ENCODE results near the gene ERCC6L2. TPM values are rescaled to one million over a fixed set of nuclear protein-coding genes. Genes with fewer than 3 reads are reported as not detected.

Gene ERCC6L2
- total and polyA plus RNA-seq, 10 of the 15 experiments (the other 5 are each of a cell fraction or from before 2014, with no cell fraction given): 8.1 to 45.0 (median 22.6) TPM

- TF ChIP-seq GABPA (IDR thresholded peaks at IDR 0.05; ENCODE audit: low read depth) (peak; percentile 96), MYB (IDR thresholded peaks at IDR 0.05; ENCODE audit: borderline replicate concordance, low read depth, low read length) (peak; percentile 41; the same call in 1 of the 2 replicates), PML (IDR thresholded peaks at IDR 0.05; ENCODE audit: low read length) (peak; percentile 92), BCLAF1 (IDR thresholded peaks at IDR 0.05) (no peak), BMI1 (IDR thresholded peaks at IDR 0.05; ENCODE audit: borderline replicate concordance) (no peak), IRF3 (IDR thresholded peaks at IDR 0.05) (no peak), ZNF274 (IDR thresholded peaks at IDR 0.05; ENCODE audit: insufficient read depth, insufficient read length) (no peak), REST (IDR thresholded peaks at IDR 0.05; ENCODE audit: low read depth, low read length) (0 out of 2 replicates have a peak, but pooled peaks have one; percentile 31), NR2F1 (conservative IDR thresholded peaks at IDR 0.05) (peak; percentile 16; the same call in 1 of the 2 replicates), YY1 (IDR thresholded peaks at IDR 0.05; ENCODE audit: low read depth, low read length) (peak; percentile 99), NFYA (IDR thresholded peaks at IDR 0.05; ENCODE audit: borderline replicate concordance, low read depth, low read length) (no peak), ZBED1 (IDR thresholded peaks at IDR 0.05; ENCODE audit: borderline replicate concordance) (peak; percentile 68; the same call in 1 of the 2 replicates), BCL3 (IDR thresholded peaks at IDR 0.05; ENCODE audit: borderline replicate concordance, insufficient read depth, low read depth, low read length, poor library complexity, severe bottlenecking) (peak; percentile 63), WRNIP1 (IDR thresholded peaks at IDR 0.05; ENCODE audit: borderline replicate concordance, low read depth, low read length) (peak; percentile 78; the same call in 1 of the 2 replicates), E2F8 (IDR thresholded peaks at IDR 0.05; ENCODE audit: low read depth, partially characterized antibody) (peak; percentile 59)
These were observed at the start of gene ERCC6L2 (continued) for GRCh38 chr9:95875305-95876137.

All from GM12878 (cell line).